ENCODE data around the gene ARHGEF1. TPM values are rescaled to one million over a fixed set of nuclear protein-coding genes. Genes with fewer than 3 reads are reported as not detected.

ARHGEF1 gene
- total and polyA plus RNA-seq, 4 experiments from 2014 or later = 140 to 992 (median 640) TPM

- Mint-ChIP-seq H3K36me3 (peaks cover 16 to 22% of the 10 kb centered on the region in 2 donors), H3K4me1 (peaks cover 38 to 90% (median 58%) of the 10 kb centered on the region in 4 donors), H3K4me3 (peak overlapping the region in 4 of 8 donors; percentile 43 to 73 (median 64)), H3K27me3 (no peaks in the 10 kb centered on the region), H3K27ac (peak overlapping the region; percentile 80 to 95 (median 89)), H3K9me3 (no peaks in the 10 kb centered on the region)
- H3K27ac ChIP-seq (ENCODE audit: low read depth, low read length) = no peak overlapping the region
- intact Hi-C loops (cut with micrococcal nuclease) = no loop called here
- ChIA-PET CTCF (ENCODE audit: partially characterized antibody) (interaction anchor here (0.5 kb wide), 1 partner anchor 72 kb away, joined by 3 read pairs; no protein-coding TSS in a partner anchor), POLR2A (ENCODE audit: partially characterized antibody) (interaction anchor here (0.7 to 13.9 kb wide), 5 partner anchors 15 to 370 kb away, joined by 4 to 349 read pairs (median 156); partner anchors contain the start of genes ERFL and RPS19)
- H3K36me3 ChIP-seq (ENCODE audit: insufficient read depth, low read length) = no peaks in the 10 kb centered on the region
- no peaks in the 10 kb centered on the region for H3K27me3 ChIP-seq (ENCODE audit: insufficient read depth, low read length)
- no peak overlapping the region for H3K4me3 ChIP-seq (ENCODE audit: low read length in 2 of 2)
- H3K9me3 ChIP-seq (ENCODE audit: control insufficient read depth in 1 of 2, low read length in 2 of 2) = no peaks in the 10 kb centered on the region
- no peak for DNase-seq
- H3K4me1 ChIP-seq (ENCODE audit: insufficient read depth, low read length) = peaks cover 79% of the 10 kb centered on the region
These were observed 2.7 kb upstream of the ARHGEF1 start for GRCh38 chr19:41880329-41880708.

GRCh38 chr19:41883463-41883820, 458 bp downstream of the ARHGEF1 start:
- ChIA-PET CTCF (ENCODE audit: partially characterized antibody) (interaction anchor here (0.8 to 8.9 kb wide), 4 partner anchors 10 to 1313 kb away, joined by 3 to 142 read pairs (median 4); partner anchors contain the start of genes CD79A and RPS19), POLR2A (ENCODE audit: partially characterized antibody) (interaction anchor here (0.9 to 13.9 kb wide), 11 partner anchors 9 to 336 kb away, joined by 3 to 579 read pairs (median 103); partner anchors contain the start of genes CD79A, ERFL, RABAC1 and RPS19)
- Histone ChIP-seq H3K27me3 (ENCODE audit: insufficient read depth, low read length) (no peaks in the 10 kb centered on the region), H3K27ac (ENCODE audit: low read depth, low read length) (peak overlapping the region; percentile 82), H3K36me3 (ENCODE audit: insufficient read depth, low read length) (no peaks in the 10 kb centered on the region), H3K4me3 (ENCODE audit: low read length in 2 of 2) (peak overlapping the region; percentile 45 to 94), H3K9me3 (ENCODE audit: control insufficient read depth in 1 of 2, low read length in 2 of 2) (no peaks in the 10 kb centered on the region), H3K4me1 (ENCODE audit: insufficient read depth, low read length) (peaks cover 71% of the 10 kb centered on the region)
- DNase-seq = no peak
- Mint-ChIP-seq H3K4me1 (peaks cover 33 to 90% (median 55%) of the 10 kb centered on the region in 4 donors), H3K9me3 (no peaks in the 10 kb centered on the region), H3K27ac (peak overlapping the region; percentile 90 to 99 (median 96)), H3K27me3 (no peaks in the 10 kb centered on the region), H3K4me3 (peak overlapping the region; percentile 86 to 99 (median 96)), H3K36me3 (peaks cover 28 to 48% of the 10 kb centered on the region in 2 donors)
- intact Hi-C loops (cut with micrococcal nuclease) = no loop called here

- Mint-ChIP-seq H3K36me3 (peaks cover 32 to 51% of the 10 kb centered on the region in 2 donors), H3K27me3 (no peaks in the 10 kb centered on the region), H3K27ac (peak overlapping the region; percentile 90 to 99 (median 96)), H3K4me3 (peak overlapping the region; percentile 86 to 99 (median 96)), H3K9me3 (no peaks in the 10 kb centered on the region), H3K4me1 (peaks cover 36 to 90% (median 57%) of the 10 kb centered on the region in 4 donors)
- Histone ChIP-seq H3K36me3 (ENCODE audit: insufficient read depth, low read length) (peaks cover 3% of the 10 kb centered on the region), H3K9me3 (ENCODE audit: control insufficient read depth in 1 of 2, low read length in 2 of 2) (no peaks in the 10 kb centered on the region), H3K4me3 (ENCODE audit: low read length in 2 of 2) (peak overlapping the region; percentile 45 to 94), H3K27me3 (ENCODE audit: insufficient read depth, low read length) (no peaks in the 10 kb centered on the region), H3K4me1 (ENCODE audit: insufficient read depth, low read length) (peaks cover 71% of the 10 kb centered on the region), H3K27ac (ENCODE audit: low read depth, low read length) (peak overlapping the region; percentile 82)
- intact Hi-C loops (cut with micrococcal nuclease) = loop anchor here (1.0 kb wide), 1 partner anchor 25 kb away; no protein-coding TSS in a partner anchor
- POLR2A ChIA-PET (ENCODE audit: partially characterized antibody) = interaction anchor here (0.6 to 13.9 kb wide), 14 partner anchors 8 to 575 kb away, joined by 3 to 579 read pairs (median 30); partner anchors contain the start of genes CCDC97, CD79A, ERFL and RABAC1
- DNase-seq = peak; percentile 82 to 86 (median 83)
- CTCF ChIA-PET (ENCODE audit: partially characterized antibody) = interaction anchor here (0.8 to 8.9 kb wide), 5 partner anchors 10 to 1313 kb away, joined by 3 to 142 read pairs (median 5); partner anchors contain the start of genes CD79A and RPS19
These were observed 1.1 kb downstream of the ARHGEF1 start for GRCh38 chr19:41883821-41884733.

GRCh38 chr19:41886761-41887710, 4.1 kb downstream of the ARHGEF1 start:
- no peaks in the 10 kb centered on the region for H3K27me3 ChIP-seq (ENCODE audit: insufficient read depth, low read length)
- no peaks in the 10 kb centered on the region for H3K9me3 ChIP-seq (ENCODE audit: control insufficient read depth in 1 of 2, low read length in 2 of 2)
- peaks cover 32 to 84% (median 58%) of the 10 kb centered on the region in 4 donors for H3K4me1 Mint-ChIP-seq
- no peaks in the 10 kb centered on the region for H3K9me3 Mint-ChIP-seq
- H3K27me3 Mint-ChIP-seq = no peaks in the 10 kb centered on the region
- peaks cover 73% of the 10 kb centered on the region for H3K4me1 ChIP-seq (ENCODE audit: insufficient read depth, low read length)
- POLR2A ChIA-PET (ENCODE audit: partially characterized antibody) = interaction anchor here (0.6 to 13.9 kb wide), 15 partner anchors 13 to 524 kb away, joined by 3 to 579 read pairs (median 10); partner anchors contain the start of genes CD79A, ERFL, RABAC1 and RPS19
- H3K36me3 ChIP-seq (ENCODE audit: insufficient read depth, low read length) = peaks cover 29% of the 10 kb centered on the region
- CTCF ChIA-PET (ENCODE audit: partially characterized antibody) = interaction anchor here (0.7 to 8.9 kb wide), 11 partner anchors 13 to 65 kb away, joined by 3 to 142 read pairs (median 4); partner anchors contain the start of genes CD79A, ERFL and RPS19
- H3K4me3 ChIP-seq (ENCODE audit: low read length in 2 of 2) = peak overlapping the region; percentile 39 to 88
- H3K27ac Mint-ChIP-seq = peak overlapping the region; percentile 90 to 99 (median 97)
- peaks cover 46 to 67% of the 10 kb centered on the region in 2 donors for H3K36me3 Mint-ChIP-seq
- intact Hi-C loops (cut with micrococcal nuclease) = loop anchor here (1.0 to 2.0 kb wide), 7 partner anchors 12 to 72 kb away; partner anchors contain the start of genes ERFL, RABAC1 and RPS19
- DNase-seq = peak; percentile 80 to 88 (median 83)
- peak overlapping the region; percentile 86 to 99 (median 96) for H3K4me3 Mint-ChIP-seq
- H3K27ac ChIP-seq (ENCODE audit: low read depth, low read length) = peak overlapping the region; percentile 82

- Mint-ChIP-seq H3K36me3 (peaks cover 42 to 64% of the 10 kb centered on the region in 2 donors), H3K27ac (peak overlapping the region; percentile 90 to 99 (median 97)), H3K9me3 (no peaks in the 10 kb centered on the region), H3K4me3 (peak overlapping the region; percentile 86 to 99 (median 96)), H3K27me3 (no peaks in the 10 kb centered on the region), H3K4me1 (peaks cover 27 to 78% (median 56%) of the 10 kb centered on the region in 4 donors)
- ChIA-PET CTCF (ENCODE audit: partially characterized antibody) (interaction anchor here (0.7 to 8.9 kb wide), 10 partner anchors 12 to 63 kb away, joined by 3 to 142 read pairs (median 4); partner anchors contain the start of genes CD79A, ERFL and RPS19), POLR2A (ENCODE audit: partially characterized antibody) (interaction anchor here (1.1 to 13.9 kb wide), 16 partner anchors 14 to 524 kb away, joined by 3 to 579 read pairs (median 10); partner anchors contain the start of genes CD79A, ERFL, RABAC1 and RPS19)
- Histone ChIP-seq H3K27ac (ENCODE audit: low read depth, low read length) (peak overlapping the region; percentile 82), H3K27me3 (ENCODE audit: insufficient read depth, low read length) (no peaks in the 10 kb centered on the region), H3K4me3 (ENCODE audit: low read length in 2 of 2) (peak overlapping the region; percentile 39 to 88), H3K9me3 (ENCODE audit: control insufficient read depth in 1 of 2, low read length in 2 of 2) (no peaks in the 10 kb centered on the region), H3K4me1 (ENCODE audit: insufficient read depth, low read length) (peaks cover 74% of the 10 kb centered on the region), H3K36me3 (ENCODE audit: insufficient read depth, low read length) (peaks cover 38% of the 10 kb centered on the region)
- peak; percentile 78 to 94 (median 82) for DNase-seq
- intact Hi-C loops (cut with micrococcal nuclease) = loop anchor here (1.0 to 2.0 kb wide), 7 partner anchors 13 to 71 kb away; partner anchors contain the start of genes ERFL, RABAC1 and RPS19
These were observed 4.9 kb downstream of the ARHGEF1 start for GRCh38 chr19:41887711-41888382.
